ENCODE data around the gene FILIP1L. TPM values are rescaled to one million over a fixed set of nuclear protein-coding genes. Genes with fewer than 3 reads are reported as not detected.

The FILIP1L gene
- total and polyA plus RNA-seq, 2 of the 13 experiments (the other 11 are each of a cell fraction or from before 2014, with no cell fraction given): 8.1 to 187 TPM

GRCh38 chr3:100073049-100073713 lies 41.1 kb downstream of the FILIP1L start:
- H3K27me3 ChIP-seq (ENCODE audit: control insufficient read depth in 1 of 2, insufficient read depth in 2 of 2, low read length in 2 of 2): no peaks in the 10 kb centered on the region
- peaks cover 92% of the 10 kb centered on the region for H3K4me1 ChIP-seq (ENCODE audit: insufficient read depth, low read length)
- H3K9me3 ChIP-seq (ENCODE audit: low read length): no peaks in the 10 kb centered on the region
- CTCF ChIA-PET (ENCODE audit: low intra/inter-chr PET ratio, low total read pairs): no interaction called here
- no peak overlapping the region for H3K4me2 ChIP-seq (ENCODE audit: low read depth, low read length)
- no peak for ATAC-seq
- H3K4me3 ChIP-seq (replicated peaks in 1 of 3; ENCODE audit: insufficient read depth in 1 of 3, low read depth in 2 of 3, low read length in 3 of 3): no peak overlapping the region
- FAIRE-seq: no peak
- POLR2A ChIA-PET: interaction anchor here (1.2 kb wide), 1 partner anchor 9 kb away, joined by 3 read pairs; no protein-coding TSS in a partner anchor
- WGBS (ENCODE audit: low lambda C conversion rate): 97% methylated on average over 1 of the region's 1 CpG
- H4K20me1 ChIP-seq (ENCODE audit: insufficient read depth, low read length): no peaks in the 10 kb centered on the region
- TF ChIP-seq NCOA1 (CRISPR knock-in tag; IDR thresholded peaks at IDR 0.05) (no peak), ZBTB40 (IDR thresholded peaks at IDR 0.05) (peak; percentile 45; the same call in 1 of the 2 replicates), ZBTB40 (CRISPR knock-in tag; IDR thresholded peaks at IDR 0.05) (peak; percentile 62; the same call in 1 of the 2 replicates)
- H3K36me3 ChIP-seq (replicated peaks in 1 of 2; ENCODE audit: control insufficient read depth in 1 of 2, insufficient read depth in 2 of 2, low read length in 2 of 2): no peaks in the 10 kb centered on the region
- H3K27ac ChIP-seq (ENCODE audit: extremely low read length, insufficient read depth, low read length): peak overlapping the region; percentile 97
- no peak overlapping the region for H2AFZ ChIP-seq (ENCODE audit: low read length)
- intact Hi-C loops (cut with micrococcal nuclease; ENCODE audit: unreplicated experiment) (loop anchor here (10.0 kb wide), 1 partner anchor 332 kb away; the partner anchor contains the start of genes LNP1 and TOMM70), in situ Hi-C loops (cut with HindIII; ENCODE audit: extremely low pct_ligation_motif_present, low pct_unique_long_range_greater_than_20kb) (no loop called here)
- no peaks in the 10 kb centered on the region for H3K79me2 ChIP-seq (ENCODE audit: insufficient read depth, low read length)
- H3K9ac ChIP-seq (ENCODE audit: insufficient read depth, low read depth, low read length): no peak overlapping the region
- DNase-seq (ENCODE audit: low spot score): no peak
- BruUV-seq (replicated peaks): no TSS peak

Data from HepG2 (cell line).